H1 (cell line): Measurements from ENCODE around the gene TMPRSS12. TPM values are rescaled to one million over a fixed set of nuclear protein-coding genes. Genes with fewer than 3 reads are reported as not detected.
A peak's percentile ranks its signal among the peaks of the same experiment; 100 is the strongest.
"Not testable (repeated sequence)": the region's sequence is repeated elsewhere in the genome, so short reads cannot be mapped to it uniquely, and the experiment has no call there.

ENCODE experiments used
- CTCF ChIA-PET: fragments of 300-600 bp; sonication (Branson Sonifier 250); formaldehyde crosslinking; loops from one replicate; lab custom pipeline; 2021; ENCODE audit not compliant: partially characterized antibody; lab: Charles Lee
- POLR2A ChIA-PET: fragments of 300-600 bp; sonication (Branson Sonifier 250); formaldehyde crosslinking; loops from one replicate; lab custom pipeline; 2021; ENCODE audit warnings: inconsistent platforms; ENCODE audit not compliant: partially characterized antibody; lab: Charles Lee
- DNase-seq, 2 experiments: peaks; one replicate each; pipeline versions ENCODE4 v3.0.0 to v3.0.0-alpha.2; 2010 to 2022; ENCODE audit warnings: low spot score in 2 of 2, low read depth in 1 of 2, mixed read lengths in 1 of 2
- FAIRE-seq: peaks from 2 replicates; lab custom pipeline; 2011; peaks lifted over from hg19 to GRCh38; lab: Jason Lieb, UNC
- H2AFZ ChIP-seq: 2 replicates; pipeline ENCODE4 v1.8.1; 2012; ENCODE audit warnings: low read length, inconsistent platforms
- H2AK5ac ChIP-seq: 2 replicates; pipeline ENCODE4 v1.6.1; 2013; ENCODE audit warnings: low read depth, low read length
- H2BK120ac ChIP-seq: replicated peaks from 2 replicates; pipeline ENCODE3; 2013; ENCODE audit warnings: low read depth, low read length, inconsistent platforms
- H2BK12ac ChIP-seq: 2 replicates; pipeline ENCODE4 v1.6.1; 2013; ENCODE audit warnings: low read depth, low read length
- H2BK15ac ChIP-seq: 2 replicates; pipeline ENCODE4 v1.6.1; 2013; ENCODE audit warnings: low read length
- H2BK20ac ChIP-seq: 2 replicates; pipeline ENCODE4 v1.6.1; 2013; ENCODE audit warnings: low read length
- H2BK5ac ChIP-seq: 2 replicates; pipeline ENCODE4 v1.6.1; 2013; ENCODE audit warnings: low read depth, low read length
- H3K14ac ChIP-seq: 2 replicates; pipeline ENCODE4 v1.6.1; 2013; ENCODE audit warnings: inconsistent platforms; ENCODE audit not compliant: insufficient read length
- H3K18ac ChIP-seq: 2 replicates; pipeline ENCODE4 v1.6.1; 2013; ENCODE audit warnings: low read length; ENCODE audit errors: extremely low read depth
- H3K23ac ChIP-seq: 2 replicates; pipeline ENCODE4 v1.6.1; 2013; ENCODE audit warnings: inconsistent platforms; ENCODE audit not compliant: insufficient read length
- H3K23me2 ChIP-seq: 2 replicates; pipeline ENCODE4 v1.6.1; 2013; ENCODE audit warnings: low read depth, low read length
- H3K27ac ChIP-seq: 2 replicates; pipeline ENCODE4 v1.6.1; 2011; ENCODE audit warnings: low read depth, low read length, inconsistent platforms
- H3K27me3 ChIP-seq, 4 experiments: replicated peaks in 1 of 4; 1 replicate in 1 of 4; 2 replicates in 3 of 4; pipeline versions ENCODE4 v1.6.1 to v1.8.1; 2011 to 2013; ENCODE audit warnings: low read length in 3 of 4, mild to moderate bottlenecking in 3 of 4, inconsistent platforms in 2 of 4, mixed read lengths in 2 of 4, moderate library complexity in 1 of 4; ENCODE audit not compliant: control insufficient read depth in 3 of 4, insufficient read depth in 3 of 4; ENCODE audit errors: extremely low read depth in 1 of 4
- H3K36me3 ChIP-seq, 4 experiments: 2 replicates each; pipeline versions ENCODE4 v1.6.1 to v1.8.1; 2011 to 2013; ENCODE audit warnings: mild to moderate bottlenecking in 4 of 4, low read length in 3 of 4, moderate library complexity in 2 of 4, control low read depth in 1 of 4, inconsistent platforms in 1 of 4; ENCODE audit not compliant: insufficient read depth in 4 of 4, control insufficient read depth in 2 of 4
- H3K4ac ChIP-seq: replicated peaks from 2 replicates; pipeline ENCODE3; 2013; ENCODE audit warnings: low read length, low read depth, mixed read lengths, inconsistent platforms; ENCODE audit not compliant: insufficient read length
- H3K4me1 ChIP-seq, 4 experiments: replicated peaks in 1 of 4; 1 replicate in 1 of 4; 2 replicates in 3 of 4; pipeline versions ENCODE4 v1.6.1 to v1.8.1; 2011 to 2013; ENCODE audit warnings: low read length in 3 of 4, inconsistent platforms in 2 of 4, mixed read lengths in 1 of 4; ENCODE audit not compliant: insufficient read depth in 4 of 4, control insufficient read depth in 3 of 4
- H3K4me2 ChIP-seq, 2 experiments: 2 replicates each; pipeline versions ENCODE4 v1.6.1 to v1.8.1; 2011 to 2013; ENCODE audit warnings: low read depth in 2 of 2, low read length in 2 of 2, control low read depth in 1 of 2, inconsistent platforms in 1 of 2, mild to moderate bottlenecking in 1 of 2; ENCODE audit not compliant: insufficient read depth in 1 of 2
- H3K4me3 ChIP-seq, 4 experiments: fragments of 200-600, 300-600 bp in 1 of 4; sonication (generic), shearing (Covaris generic), sonication (Bioruptor Twin) in 1 of 4; 2 replicates each; pipeline versions ENCODE4 v1.5.1 to v1.8.1; 2011 to 2016; ENCODE audit warnings: low read length in 4 of 4, low read depth in 3 of 4, control low read depth in 2 of 4, inconsistent platforms in 2 of 4, mild to moderate bottlenecking in 2 of 4, mixed read lengths in 1 of 4, moderate library complexity in 1 of 4; ENCODE audit not compliant: insufficient read depth in 2 of 4; ENCODE audit errors: extremely low read depth in 1 of 4
- H3K56ac ChIP-seq: replicated peaks from 2 replicates; pipeline ENCODE3; 2013; ENCODE audit warnings: low read depth, mild to moderate bottlenecking, mixed read lengths, low read length, inconsistent platforms; ENCODE audit not compliant: insufficient read length
- H3K79me1 ChIP-seq: 2 replicates; pipeline ENCODE4 v1.6.1; 2013; ENCODE audit warnings: low read depth, low read length, control low read depth
- H3K79me2 ChIP-seq, 2 experiments: 2 replicates each; pipeline versions ENCODE4 v1.6.1 to v1.8.1; 2012 to 2013; ENCODE audit warnings: low read length in 2 of 2, mild to moderate bottlenecking in 2 of 2, inconsistent platforms in 1 of 2; ENCODE audit not compliant: insufficient read depth in 2 of 2, control insufficient read depth in 1 of 2
- H3K9ac ChIP-seq, 4 experiments: replicated peaks in 1 of 4; 1 replicate in 1 of 4; 2 replicates in 3 of 4; pipeline versions ENCODE4 v1.6.1 to v1.8.1; 2011 to 2013; ENCODE audit warnings: low read depth in 3 of 4, low read length in 3 of 4, control low read depth in 2 of 4, mild to moderate bottlenecking in 2 of 4, moderate library complexity in 2 of 4, inconsistent platforms in 1 of 4; ENCODE audit errors: extremely low read depth in 1 of 4
- H3K9me3 ChIP-seq, 2 experiments: 2 replicates each; pipeline versions ENCODE4 v1.6.1 to v1.8.1; 2012 to 2013; ENCODE audit warnings: mild to moderate bottlenecking in 2 of 2, moderate library complexity in 2 of 2, control low read depth in 1 of 2, inconsistent platforms in 1 of 2, low read depth in 1 of 2, low read length in 1 of 2, mixed read lengths in 1 of 2; ENCODE audit not compliant: insufficient read depth in 2 of 2
- H4K20me1 ChIP-seq, 2 experiments: replicated peaks in 1 of 2; 2 replicates each; pipeline versions ENCODE3 to v1.8.1; 2011 to 2013; ENCODE audit warnings: inconsistent platforms in 2 of 2, low read length in 2 of 2, mild to moderate bottlenecking in 1 of 2; ENCODE audit not compliant: insufficient read depth in 2 of 2, control insufficient read depth in 1 of 2
- H4K5ac ChIP-seq: 2 replicates; pipeline ENCODE4 v1.6.1; 2013; ENCODE audit warnings: low read length, low read depth, mixed read lengths, inconsistent platforms; ENCODE audit not compliant: insufficient read length
- H4K8ac ChIP-seq: 2 replicates; pipeline ENCODE4 v1.8.0; 2013; ENCODE audit warnings: mild to moderate bottlenecking, moderate library complexity, low read length, inconsistent platforms; ENCODE audit not compliant: insufficient read depth; ENCODE audit errors: extremely low read depth
- H4K91ac ChIP-seq: replicated peaks from 2 replicates; pipeline ENCODE3; 2013; ENCODE audit warnings: low read length, mixed read lengths, inconsistent platforms; ENCODE audit not compliant: insufficient read length
- EP300 ChIP-seq, 2 experiments: IDR thresholded peaks; 1 replicate in 1 of 2; 2 replicates in 1 of 2; pipeline ENCODE4 v1.6.1; 2011 to 2012; ENCODE audit warnings: low read depth in 2 of 2, low read length in 2 of 2, mild to moderate bottlenecking in 2 of 2, borderline replicate concordance in 1 of 2, inconsistent platforms in 1 of 2, moderate library complexity in 1 of 2
- WGBS, 2 experiments: shearing (Covaris generic) in 1 of 2; methylation state at CpG; one replicate each; pipeline versions ENCODE4 v1.1.6 to v1.1.7; 2013 to 2015; ENCODE audit warnings: low lambda C conversion rate in 2 of 2, mixed read lengths in 2 of 2, inconsistent platforms in 1 of 2, low coverage in 1 of 2, missing lambda C conversion rate in 1 of 2; ENCODE audit not compliant: insufficient replicate concordance in 2 of 2, insufficient coverage in 1 of 2, insufficient read length in 1 of 2; ENCODE audit errors: extremely low coverage in 1 of 2, missing lambda C conversion rate in 1 of 2; 5-methylcytosine and 5-hydroxymethylcytosine counted together
- polyA plus RNA-seq, 7 experiments: library from polyadenylated mRNA; depleted of rRNA in 3 of 7; stranded (reverse) in 5 of 7; unstranded in 2 of 7; fragments of >200 nt in 5 of 7; fragments of 200-250 nt in 2 of 7; gene quantifications; 1 replicate in 5 of 7; 2 replicates in 1 of 7; 4 replicates in 1 of 7; pipeline versions ENCODE4 v1.2.1 to v1.2.3, GENCODE V29; 2011 to 2013; ENCODE audit warnings: missing spikeins in 2 of 7, mixed read lengths in 2 of 7
- total RNA-seq: library from RNA; stranded (reverse); fragmentation: NEBNext Ultra II Directional; extraction: Animal tissue kit (Norgen Biotek cat#: 25700); gene quantifications from 2 replicates; pipeline ENCODE4 v1.2.1, GENCODE V29; 2021

Gene TMPRSS12
- total and polyA plus RNA-seq, 2 of the 8 experiments (the other 6 are each of a cell fraction or from before 2014, with no cell fraction given) = not detected

- H2BK120ac ChIP-seq, H3K4me3 ChIP-seq, H4K20me1 ChIP-seq, H2AK5ac ChIP-seq, H2BK5ac ChIP-seq, H2BK12ac ChIP-seq, H3K4me1 ChIP-seq, H3K18ac ChIP-seq, H3K14ac ChIP-seq, FAIRE-seq, H4K5ac ChIP-seq, H3K79me2 ChIP-seq, H3K79me1 ChIP-seq, H3K56ac ChIP-seq, H2BK15ac ChIP-seq, H4K91ac ChIP-seq, DNase-seq, H3K23ac ChIP-seq, H3K23me2 ChIP-seq, H3K27me3 ChIP-seq, H3K9ac ChIP-seq, H2AFZ ChIP-seq, CTCF ChIA-PET, H2BK20ac ChIP-seq, H3K4ac ChIP-seq, H4K8ac ChIP-seq, H3K27ac ChIP-seq, POLR2A ChIA-PET, H3K36me3 ChIP-seq, H3K4me2 ChIP-seq: not testable (repeated sequence)
- H3K9me3 ChIP-seq = peaks cover 37 to 42% of the 10 kb centered on the region in 2 experiments
- WGBS, 2 experiments = 89% methylated on average over 6 of the region's 6 CpGs; no CpG with 5 or more reads in 1 of the 2 experiments
- TF ChIP-seq EP300 (IDR thresholded peaks at IDR 0.05; ENCODE audit: borderline replicate concordance in 1 of 2, low read depth in 2 of 2, low read length in 2 of 2) = peak in 1 of 2 experiments; percentile 29; a peak in 1 of 3 replicates
These were observed 69.6 kb downstream of the TMPRSS12 start for GRCh38 chr12:50912361-50912760.
